ENCODE results near the gene ZNF827. TPM values are rescaled to one million over a fixed set of nuclear protein-coding genes. Genes with fewer than 3 reads are reported as not detected.
A peak's percentile ranks its signal among the peaks of the same experiment; 100 is the strongest.

ZNF827 gene
- total RNA-seq, 1 experiment from 2014 or later = 6.3 TPM

- no peaks in the 10 kb centered on the region; the same call in 1 of the 2 replicates for H3K36me3 ChIP-seq (ENCODE audit: control insufficient read depth, insufficient read depth, low read length)
- DNase-seq (ENCODE audit: low read depth, low spot score) (no peak), ATAC-seq (peak; percentile 70)
- intact Hi-C loops (cut with micrococcal nuclease; ENCODE audit: unreplicated experiment) (no loop called here), in situ Hi-C loops (cut with HindIII; ENCODE audit: low pct_unique_long_range_greater_than_20kb, low sequenced_read_pairs) (no loop called here)
- POLR2A ChIA-PET = interaction anchor here (0.6 to 0.7 kb wide), 3 partner anchors 431 to 756 kb away, joined by 3 to 4 read pairs (median 4); no protein-coding TSS in a partner anchor
- no peak overlapping the region; the same call in 1 of the 2 replicates for H3K27ac ChIP-seq (ENCODE audit: low read length)
- H3K4me3 ChIP-seq (ENCODE audit: low read depth in 2 of 2, low read length in 2 of 2) = peak overlapping the region; percentile 65 to 84
- no TSS peak for BruUV-seq (replicated peaks)
- CTCF ChIA-PET = interaction anchor here (0.5 kb wide), 1 partner anchor 588 kb away, joined by 3 read pairs; no protein-coding TSS in a partner anchor
- no peaks in the 10 kb centered on the region for H3K9me3 ChIP-seq (ENCODE audit: control insufficient read depth, insufficient read depth, low read depth, low read length)
- TF ChIP-seq TCF7L2 (IDR thresholded peaks at IDR 0.05; ENCODE audit: low read depth, low read length) (no peak), POLR2AphosphoS5 (IDR thresholded peaks at IDR 0.05; ENCODE audit: low read depth, low read length) (no peak), REST (IDR thresholded peaks at IDR 0.05; ENCODE audit: insufficient read depth in 1 of 2, low read depth in 2 of 2, low read length in 1 of 2) (no peak), CTCF (IDR thresholded peaks at IDR 0.05) (no peak), SIN3A (IDR thresholded peaks at IDR 0.05; ENCODE audit: borderline replicate concordance, insufficient read depth, low read depth, low read length) (no peak)
- no peaks in the 10 kb centered on the region for H3K27me3 ChIP-seq (ENCODE audit: control insufficient read depth, insufficient read depth, low read length)
- peaks cover 10% of the 10 kb centered on the region for H3K4me1 ChIP-seq (ENCODE audit: control insufficient read depth, insufficient read depth, low read length)
These were observed 1.4 kb downstream of the ZNF827 start for GRCh38 chr4:145936997-145937901.

GRCh38 chr4:145936142-145936996 is 2.3 kb downstream of the ZNF827 start:
- no peaks in the 10 kb centered on the region for H3K9me3 ChIP-seq (ENCODE audit: control insufficient read depth, insufficient read depth, low read depth, low read length)
- BruUV-seq (replicated peaks) = no TSS peak
- H3K4me3 ChIP-seq (ENCODE audit: low read depth in 2 of 2, low read length in 2 of 2) = peak overlapping the region; percentile 65 to 72
- H3K4me1 ChIP-seq (ENCODE audit: control insufficient read depth, insufficient read depth, low read length) = peaks cover 10% of the 10 kb centered on the region
- CTCF ChIA-PET = no interaction called here
- in situ Hi-C loops (cut with HindIII; ENCODE audit: low pct_unique_long_range_greater_than_20kb, low sequenced_read_pairs) = no loop called here
- TF ChIP-seq SIN3A (IDR thresholded peaks at IDR 0.05; ENCODE audit: borderline replicate concordance, insufficient read depth, low read depth, low read length) (0 out of 2 replicates have a peak, but pooled peaks have one; percentile 44), CTCF (IDR thresholded peaks at IDR 0.05) (no peak), TCF7L2 (IDR thresholded peaks at IDR 0.05; ENCODE audit: low read depth, low read length) (no peak), REST (IDR thresholded peaks at IDR 0.05; ENCODE audit: insufficient read depth in 1 of 2, low read depth in 2 of 2, low read length in 1 of 2) (no peak), POLR2AphosphoS5 (IDR thresholded peaks at IDR 0.05; ENCODE audit: low read depth, low read length) (no peak)
- H3K27ac ChIP-seq (ENCODE audit: low read length) = peak overlapping the region; percentile 75
- no peaks in the 10 kb centered on the region for H3K27me3 ChIP-seq (ENCODE audit: control insufficient read depth, insufficient read depth, low read length)
- no peak for DNase-seq (ENCODE audit: low read depth, low spot score)
- POLR2A ChIA-PET = interaction anchor here (0.6 to 0.7 kb wide), 3 partner anchors 432 to 755 kb away, joined by 3 to 4 read pairs (median 4); no protein-coding TSS in a partner anchor
- H3K36me3 ChIP-seq (ENCODE audit: control insufficient read depth, insufficient read depth, low read length) = no peaks in the 10 kb centered on the region; the same call in 1 of the 2 replicates
- ATAC-seq = peak; percentile 73
- intact Hi-C loops (cut with micrococcal nuclease; ENCODE audit: unreplicated experiment) = no loop called here
